Transverse colon (tissue), 4 donors: ENCODE results near the gene TRIM27. TPM values are rescaled to one million over a fixed set of nuclear protein-coding genes. Genes with fewer than 3 reads are reported as not detected.

Experiments
- DNase-seq: peaks from one replicate; pipeline ENCODE4 v3.0.0-alpha.2; 2019
- H3K27ac ChIP-seq, 4 donors: fragments of 200-600 bp; sonication (generic); 2 replicates each; pipeline ENCODE4 v1.5.1; 2016 to 2018; ENCODE audit warnings: inconsistent platforms in 4 of 4
- H3K27me3 ChIP-seq: fragments of 200-600 bp; sonication (generic); 2 replicates; pipeline ENCODE4 v1.5.1; 2017; ENCODE audit warnings: inconsistent platforms
- H3K36me3 ChIP-seq, 4 donors: fragments of 200-600 bp; sonication (generic); 2 replicates each; pipeline ENCODE4 v1.5.1; 2017 to 2019; ENCODE audit warnings: inconsistent platforms in 4 of 4
- H3K4me1 ChIP-seq, 4 donors: fragments of 200-600 bp; sonication (generic); 2 replicates each; pipeline ENCODE4 v1.5.1; 2017 to 2020; ENCODE audit warnings: inconsistent platforms in 4 of 4
- H3K4me3 ChIP-seq, 4 donors: fragments of 200-600 bp; sonication (generic); 1 replicate in 1 of 4; 2 replicates in 3 of 4; pipeline versions ENCODE4 v1.5.1 to v1.6.1; 2017 to 2019; ENCODE audit warnings: inconsistent platforms in 4 of 4
- H3K9me3 ChIP-seq, 2 donors: fragments of 200-600 bp; sonication (generic); 2 replicates each; pipeline ENCODE4 v1.5.1; 2017 to 2019; ENCODE audit warnings: inconsistent platforms in 2 of 2
- EP300 ChIP-seq: sonication (generic); formaldehyde crosslinking; IDR thresholded peaks from one replicate; pipeline ENCODE4 v1.6.1; 2017; ENCODE audit warnings: antibody characterized with exemption, low read depth
- POLR2A ChIP-seq: fragments of 450-650 bp; IDR thresholded peaks from one replicate; pipeline ENCODE4 v1.6.1; 2016; ENCODE audit warnings: antibody characterized with exemption, mild to moderate bottlenecking, moderate library complexity
- POLR2AphosphoS5 ChIP-seq, 3 donors: sonication (generic); formaldehyde crosslinking; IDR thresholded peaks; one replicate each; pipeline ENCODE4 v1.6.1; 2016; ENCODE audit warnings: antibody characterized with exemption in 3 of 3
- WGBS, 2 donors: methylation state at CpG; one replicate each; pipeline ENCODE4 v1.1.5; 2018; ENCODE audit warnings: low coverage in 1 of 2; 5-methylcytosine and 5-hydroxymethylcytosine counted together
- in situ Hi-C, 4 donors: fragments of 200-750 bp; cut with MboI; loops; one replicate each; pipeline versions ENCODE4 v1.15.0 to v1.15.1; 2017; ENCODE audit warnings: low sequenced_read_pairs in 3 of 4, low pct_ligation_motif_present in 1 of 4, low pct_unique_long_range_greater_than_20kb in 1 of 4
- intact Hi-C: fragments of 100-400 bp; cut with DNase I; formaldehyde crosslinking; loops from one replicate; pipeline ENCODE4 v1.15.1; 2023; ENCODE audit warnings: low total_unique reads
- total RNA-seq, 4 donors: library from RNA; depleted of rRNA; stranded (reverse); fragments of >200 nt; gene quantifications; one replicate each; pipeline ENCODE4 v1.1.0, GENCODE V29; 2016
- TF ChIP-seq, protein P1 (sequence below), 5 experiments: fragments of 200-600 bp in 3 of 5; fragments of 450-650 bp in 2 of 5; sonication (generic) in 3 of 5; IDR thresholded peaks; 1 replicate in 2 of 5; 2 replicates in 3 of 5; pipeline ENCODE4 v1.5.1; 2016 to 2017; ENCODE audit warnings: antibody characterized with exemption in 5 of 5, inconsistent platforms in 3 of 5, mild to moderate bottlenecking in 2 of 5, moderate library complexity in 1 of 5

TRIM27 gene
- total RNA-seq, 4 donors from 2014 or later, result 27.3 to 237 (median 48.9) TPM

DNA sequence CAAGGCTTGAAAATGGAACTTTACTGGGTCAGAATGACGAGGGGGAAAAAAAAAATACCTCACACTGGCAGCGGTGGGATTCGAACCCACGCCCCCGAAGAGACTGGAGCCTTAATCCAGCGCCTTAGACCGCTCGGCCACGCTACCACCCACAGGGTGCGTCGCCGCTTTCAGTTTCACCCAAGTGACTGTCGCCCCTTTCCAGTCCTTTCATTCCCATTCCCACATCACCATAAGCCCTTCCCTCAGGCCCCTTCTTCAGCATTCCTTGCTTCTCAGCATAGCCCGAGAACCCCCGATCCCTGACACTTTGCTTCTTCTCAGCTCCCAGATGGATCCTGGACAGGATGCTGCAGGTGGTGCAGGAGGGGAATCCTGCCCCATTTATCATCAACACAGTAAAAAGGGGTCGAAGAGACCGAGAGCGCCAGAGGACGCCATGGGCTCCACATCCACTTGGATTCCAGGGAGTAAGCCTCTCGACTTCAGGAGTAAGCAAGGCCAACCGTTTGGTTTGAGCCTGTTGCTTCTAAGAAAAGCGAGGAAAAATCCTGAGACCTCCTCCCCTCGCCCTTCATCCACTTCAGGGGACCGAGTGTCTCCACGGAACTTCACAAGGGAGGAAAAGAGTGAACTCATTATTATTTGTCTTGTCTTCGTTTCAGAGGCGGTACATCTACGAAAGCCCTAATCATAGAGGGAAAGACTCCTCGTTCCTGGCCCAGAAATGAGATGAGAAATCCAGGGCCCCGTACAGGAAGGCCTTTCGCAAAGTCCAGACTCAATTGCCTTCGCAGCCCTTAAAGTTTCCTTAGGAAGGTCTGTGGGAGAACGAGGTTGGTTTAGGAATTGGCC is 20.0 kb upstream of the TRIM27 start:
- H3K4me1 ChIP-seq, result peaks cover 7 to 47% (median 31%) of the 10 kb centered on the region in 4 donors
- H3K9me3 ChIP-seq, result no peaks in the 10 kb centered on the region
- TF ChIP-seq POLR2AphosphoS5 (IDR thresholded peaks at IDR 0.05), result no peak
- no peak for TF ChIP-seq POLR2A
- TF ChIP-seq, protein P1, sequence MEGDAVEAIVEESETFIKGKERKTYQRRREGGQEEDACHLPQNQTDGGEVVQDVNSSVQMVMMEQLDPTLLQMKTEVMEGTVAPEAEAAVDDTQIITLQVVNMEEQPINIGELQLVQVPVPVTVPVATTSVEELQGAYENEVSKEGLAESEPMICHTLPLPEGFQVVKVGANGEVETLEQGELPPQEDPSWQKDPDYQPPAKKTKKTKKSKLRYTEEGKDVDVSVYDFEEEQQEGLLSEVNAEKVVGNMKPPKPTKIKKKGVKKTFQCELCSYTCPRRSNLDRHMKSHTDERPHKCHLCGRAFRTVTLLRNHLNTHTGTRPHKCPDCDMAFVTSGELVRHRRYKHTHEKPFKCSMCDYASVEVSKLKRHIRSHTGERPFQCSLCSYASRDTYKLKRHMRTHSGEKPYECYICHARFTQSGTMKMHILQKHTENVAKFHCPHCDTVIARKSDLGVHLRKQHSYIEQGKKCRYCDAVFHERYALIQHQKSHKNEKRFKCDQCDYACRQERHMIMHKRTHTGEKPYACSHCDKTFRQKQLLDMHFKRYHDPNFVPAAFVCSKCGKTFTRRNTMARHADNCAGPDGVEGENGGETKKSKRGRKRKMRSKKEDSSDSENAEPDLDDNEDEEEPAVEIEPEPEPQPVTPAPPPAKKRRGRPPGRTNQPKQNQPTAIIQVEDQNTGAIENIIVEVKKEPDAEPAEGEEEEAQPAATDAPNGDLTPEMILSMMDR (IDR thresholded peaks at IDR 0.05), result no peak
- TF ChIP-seq EP300, result no peak
- WGBS, 2 donors, result 0 to 9% methylated on average over 10 to 33 of the region's 33 CpGs
- peak; percentile 77 for DNase-seq
- H3K27me3 ChIP-seq, result no peaks in the 10 kb centered on the region
- H3K4me3 ChIP-seq, result peak overlapping the region; percentile 8 to 56 (median 44)
- H3K27ac ChIP-seq, result peak overlapping the region; percentile 75 to 81 (median 80)
- no peaks in the 10 kb centered on the region for H3K36me3 ChIP-seq
- intact Hi-C loops, result loop anchor here (5.0 kb wide), 1 partner anchor 39 kb away; no protein-coding TSS in a partner anchor
- in situ Hi-C loops, result no loop called here

DNA sequence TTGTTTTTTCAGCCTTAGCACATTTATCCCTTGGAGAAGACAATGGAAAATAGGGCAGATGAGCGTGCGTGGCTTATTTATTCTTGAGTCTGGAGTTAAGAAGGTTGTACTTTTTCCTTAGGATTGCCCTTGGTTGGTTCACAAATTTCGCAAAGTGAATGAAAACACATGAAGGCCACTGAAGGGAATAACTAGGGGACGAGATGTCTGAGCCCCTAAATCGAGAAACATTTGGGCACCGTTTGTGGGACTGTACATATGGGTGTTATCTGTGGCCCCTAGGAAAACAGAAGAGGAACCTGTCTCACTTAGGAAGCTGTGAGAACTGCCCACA is 19.4 kb upstream of the TRIM27 start:
- Histone ChIP-seq H3K27me3 (no peaks in the 10 kb centered on the region), H3K4me1 (peaks cover 7 to 41% (median 31%) of the 10 kb centered on the region in 4 donors), H3K4me3 (peak overlapping the region in 3 of 4 donors; percentile 41 to 56 (median 46)), H3K36me3 (no peaks in the 10 kb centered on the region), H3K27ac (no peak overlapping the region), H3K9me3 (no peaks in the 10 kb centered on the region)
- WGBS, 2 donors, result 41 to 49% methylated on average over 6 of the region's 6 CpGs
- in situ Hi-C loops, result no loop called here
- no peak for DNase-seq
- TF ChIP-seq EP300 (no peak), POLR2AphosphoS5 (IDR thresholded peaks at IDR 0.05) (no peak), POLR2A (no peak)
- TF ChIP-seq, protein P1 (IDR thresholded peaks at IDR 0.05), result no peak
- intact Hi-C loops, result loop anchor here (5.0 kb wide), 1 partner anchor 39 kb away; no protein-coding TSS in a partner anchor

DNA sequence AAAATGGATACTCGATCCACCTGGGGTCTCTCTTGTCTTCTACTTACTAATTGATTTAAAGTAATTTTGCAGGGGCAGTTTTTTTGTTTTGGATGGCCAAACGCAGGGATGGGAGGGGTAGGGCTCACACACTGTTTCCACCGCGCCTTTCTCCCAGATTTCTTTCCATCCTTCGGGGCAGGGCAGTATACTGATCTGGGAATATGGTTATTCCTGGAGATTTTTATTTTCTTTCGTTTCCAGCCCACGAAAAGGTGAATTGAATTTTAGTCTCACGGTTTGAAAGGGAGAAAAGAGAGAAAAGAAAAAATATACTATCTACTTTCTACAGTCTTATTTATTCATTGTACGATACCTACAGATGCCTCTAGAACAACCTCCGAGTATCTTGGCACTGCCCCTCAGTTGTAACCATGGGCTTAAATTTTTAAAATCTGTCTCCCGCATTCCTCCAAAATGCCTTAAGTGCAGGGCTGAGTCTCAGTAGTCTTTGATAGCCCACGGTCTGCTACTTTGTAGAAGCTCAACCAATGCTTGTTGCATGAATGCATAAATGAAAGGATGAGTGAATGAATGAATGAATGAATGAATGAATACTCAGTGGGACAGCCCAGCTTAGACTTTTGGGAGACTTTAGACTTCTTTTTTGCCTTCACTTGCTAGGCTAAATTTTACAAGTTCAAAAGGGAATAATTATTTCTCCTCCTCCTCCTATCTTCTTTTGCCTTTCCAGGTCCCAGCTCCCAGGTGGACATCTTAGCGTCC is 18.1 kb upstream of the TRIM27 start:
- H3K27me3 ChIP-seq, result no peaks in the 10 kb centered on the region
- WGBS, 2 donors, result 10% methylated on average over 13 of the region's 13 CpGs
- in situ Hi-C loops (no loop called here), intact Hi-C loops (loop anchor here (5.0 kb wide), 1 partner anchor 40 kb away; no protein-coding TSS in a partner anchor)
- peak overlapping the region in 3 of 4 donors; percentile 44 to 65 (median 45) for H3K4me3 ChIP-seq
- TF ChIP-seq, protein P1 (IDR thresholded peaks at IDR 0.05), result no peak
- TF ChIP-seq POLR2A, result no peak
- no peak for TF ChIP-seq POLR2AphosphoS5 (IDR thresholded peaks at IDR 0.05)
- TF ChIP-seq EP300, result no peak
- H3K36me3 ChIP-seq, result no peaks in the 10 kb centered on the region
- peaks cover 7 to 38% (median 29%) of the 10 kb centered on the region in 4 donors for H3K4me1 ChIP-seq
- no peak for DNase-seq
- H3K9me3 ChIP-seq, result no peaks in the 10 kb centered on the region
- peak overlapping the region; percentile 67 to 86 (median 83) for H3K27ac ChIP-seq
